Kasumi-1 (cell line): ENCODE data around the gene ZNF136.
A peak's percentile ranks its signal among the peaks of the same experiment; 100 is the strongest.

Source experiments
- DNase-seq, 2 experiments: peaks; one replicate each; lab custom pipeline; 2025; lab: John Stamatoyannopoulos, UW

Gene ZNF136

GRCh38 chr19:12162882-12163806 lies at the start of gene ZNF136:
Gene ZNF136 (plus strand): TSS chr19:12163096. CDS start chr19:12163204, 108 bp downstream.
- peak; percentile 96 for DNase-seq

GRCh38 chr19:12113121-12113520 lies 49.8 kb upstream of the ZNF136 start:
- DNase-seq: no peak

GRCh38 chr19:12117201-12117970 lies 45.5 kb upstream of the ZNF136 start:
- no peak for DNase-seq

DNA sequence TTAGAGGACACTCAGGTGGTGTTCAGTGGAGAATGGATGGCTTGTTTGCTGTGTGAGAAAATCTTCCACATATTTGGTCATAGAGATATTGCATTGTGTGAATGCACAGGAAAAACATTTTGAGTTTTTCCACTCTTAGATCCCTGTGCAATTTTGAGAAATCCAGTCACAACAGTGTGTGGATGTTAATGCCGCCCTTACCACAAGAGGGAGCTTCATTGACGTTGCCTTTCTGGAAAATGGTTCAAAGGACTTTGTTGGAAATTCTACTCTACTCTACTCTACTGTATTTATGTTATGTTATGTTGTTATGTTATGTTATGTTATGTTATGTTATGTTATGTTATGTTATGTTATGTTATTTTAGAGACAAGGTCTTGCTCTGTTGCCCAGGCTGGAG lies 36.2 kb upstream of the ZNF136 start:
- peak; percentile 4 to 19 for DNase-seq

DNA sequence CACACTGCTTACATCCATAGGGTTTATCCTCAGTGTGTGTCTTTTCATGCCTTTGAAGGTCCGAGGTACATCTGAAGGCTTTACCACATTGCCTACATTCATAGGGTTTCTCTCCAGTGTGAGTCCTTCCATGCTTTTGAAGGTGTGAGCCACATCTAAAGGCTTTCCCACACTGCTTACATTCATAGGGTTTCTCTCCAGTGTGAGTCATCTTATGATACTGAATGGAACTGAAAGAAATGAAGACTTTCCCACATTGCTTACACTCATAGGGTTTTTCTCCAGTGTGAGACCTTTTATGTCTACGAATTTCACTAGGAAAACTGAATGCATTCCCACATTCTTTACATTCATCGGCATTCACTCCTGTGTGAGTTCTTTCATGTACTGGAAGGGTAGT lies 29.8 kb upstream of the ZNF136 start:
- no peak for DNase-seq

DNA sequence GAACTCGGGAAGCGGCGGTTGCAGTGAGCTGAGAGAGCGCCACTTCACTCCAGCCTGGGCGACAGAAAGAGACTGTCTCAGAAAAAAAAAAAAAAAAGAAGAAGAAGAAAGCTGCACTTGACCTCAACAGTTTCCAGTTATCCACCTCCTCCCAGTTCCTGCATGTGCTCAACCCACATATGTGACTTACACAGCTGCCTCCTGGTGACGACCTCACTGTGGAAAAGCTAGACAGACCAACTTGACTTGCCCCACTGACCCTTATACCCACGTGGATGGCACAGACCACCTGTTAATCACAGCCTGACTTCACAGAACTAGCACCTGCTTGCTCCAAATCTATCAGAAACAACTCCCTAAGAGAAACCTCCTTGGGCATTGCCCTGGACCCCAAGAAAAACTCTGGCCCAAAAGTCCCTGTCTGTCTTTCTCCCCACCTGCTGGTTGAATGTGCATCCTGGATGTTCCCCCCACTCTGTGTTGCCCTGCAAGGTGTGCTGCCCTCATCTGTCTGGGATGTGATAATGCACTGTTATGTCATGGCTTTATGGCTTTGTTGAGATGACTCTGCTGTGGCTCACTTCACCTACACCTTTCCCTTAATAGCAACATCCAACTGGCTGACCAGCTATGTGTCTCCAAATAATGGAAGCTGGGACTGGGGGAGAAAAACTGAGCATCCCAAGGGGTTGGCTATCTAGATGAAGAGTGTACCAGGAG lies 25.5 kb upstream of the ZNF136 start:
- peak; percentile 7 to 23 for DNase-seq

- no peak for DNase-seq
These were observed 23.6 kb upstream of the ZNF136 start for GRCh38 chr19:12139269-12139668.

- DNase-seq: peak; percentile 13 to 15
These were observed 22.9 kb upstream of the ZNF136 start, which contains the start of gene ZNF20 for GRCh38 chr19:12139885-12140544. Gene ZNF20 (minus strand): TSS chr19:12140350. CDS start chr19:12140182, 168 bp downstream.

DNA sequence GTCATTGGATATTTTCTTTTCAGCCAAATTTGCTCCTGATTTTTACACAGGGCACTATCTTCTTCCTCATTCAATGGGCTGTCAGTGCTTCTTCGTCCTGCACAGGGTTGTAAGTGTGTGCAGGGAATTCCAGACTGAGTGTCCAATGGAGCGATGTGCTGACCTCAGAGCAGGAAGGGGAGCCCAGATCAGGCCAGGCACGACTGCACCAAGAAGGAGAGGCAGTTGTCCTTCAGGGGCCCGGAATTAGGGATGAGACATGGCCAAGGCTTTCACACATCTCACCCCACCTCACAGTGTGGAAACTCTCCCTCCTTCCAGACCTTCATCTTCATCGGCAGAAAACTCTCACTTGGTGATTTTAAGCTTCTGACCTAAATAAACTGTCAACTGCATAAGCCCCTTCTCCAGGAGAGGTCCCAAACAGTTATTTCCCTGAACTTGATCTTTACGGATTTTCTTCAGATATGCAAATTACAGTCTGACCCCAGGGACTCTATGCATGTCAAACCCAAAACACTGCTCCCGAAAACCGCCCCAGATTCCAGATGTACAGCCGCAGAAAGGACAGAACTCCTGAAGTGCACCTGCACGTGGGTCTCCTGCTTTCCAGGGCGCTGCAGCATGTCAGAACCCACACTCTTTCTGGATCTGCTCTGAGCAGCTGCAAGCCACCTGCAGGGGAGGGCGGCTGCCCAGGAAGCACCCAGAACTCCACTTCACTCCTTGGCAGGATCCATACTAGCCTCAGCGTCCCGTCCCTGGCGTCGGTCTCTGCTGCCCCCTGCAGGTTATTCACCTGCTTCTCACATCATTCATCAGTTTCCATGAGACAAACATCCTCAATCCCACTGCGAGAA lies 22.1 kb upstream of the ZNF136 start:
- DNase-seq: peak; percentile 54 to 66

DNA sequence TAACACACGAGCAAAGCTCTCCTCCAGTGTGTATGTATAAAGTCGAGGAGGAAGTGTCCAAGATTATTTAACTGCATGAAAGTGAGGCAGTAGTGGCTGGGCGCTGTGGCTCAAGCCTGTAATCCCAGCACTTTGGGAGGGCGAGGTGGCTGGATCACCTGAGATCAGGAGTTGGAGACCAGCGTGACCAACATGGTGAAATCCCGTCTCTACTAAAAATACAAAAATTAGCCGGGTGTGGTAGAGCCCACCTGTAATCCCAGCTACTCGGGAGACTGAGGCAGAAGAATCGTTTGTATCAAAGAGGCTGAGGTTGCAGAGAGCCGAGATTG lies 21.5 kb upstream of the ZNF136 start:
- no peak for DNase-seq

GRCh38 chr19:12145348-12145747 lies 17.5 kb upstream of the ZNF136 start:
- no peak for DNase-seq

GRCh38 chr19:12155324-12155860 lies 7.5 kb upstream of the ZNF136 start:
- DNase-seq: no peak

- no peak for DNase-seq
These were observed 6.5 kb upstream of the ZNF136 start, which contains the start of gene ZNF625 for GRCh38 chr19:12156223-12157058. Gene ZNF625 (minus strand): TSS chr19:12156734. CDS start chr19:12156558, 176 bp downstream.

DNA sequence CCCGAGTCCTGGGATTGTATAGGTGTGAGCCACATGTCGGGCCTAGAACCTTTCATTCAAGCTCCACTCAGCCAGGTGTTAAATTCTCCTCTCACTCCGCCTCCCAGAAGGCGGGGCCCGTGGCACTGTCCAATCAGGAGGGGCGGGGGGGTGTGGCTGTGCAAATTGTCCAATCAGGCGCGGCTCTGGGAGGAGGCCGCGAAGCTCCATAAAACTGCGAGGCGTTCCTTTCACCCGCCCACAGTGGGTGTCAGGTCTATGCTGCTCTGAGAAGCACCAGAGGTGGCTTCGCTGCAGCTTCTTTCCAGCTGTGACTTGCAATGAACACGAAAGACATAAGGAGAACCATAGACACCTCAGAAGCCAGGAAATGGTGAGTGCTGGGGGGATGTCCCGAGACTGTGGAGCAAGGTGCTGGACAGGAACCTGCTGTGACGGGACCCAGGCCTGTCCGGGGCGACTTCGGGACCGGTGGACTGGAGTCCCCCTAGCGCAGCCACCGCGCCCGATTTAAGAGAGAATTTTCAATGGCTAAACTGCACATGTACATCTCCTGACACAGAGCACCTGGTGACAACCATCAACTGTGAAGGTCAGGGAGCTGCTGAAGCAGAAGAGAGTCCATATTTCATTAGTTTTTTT lies 3.0 kb upstream of the ZNF136 start:
- DNase-seq: no peak

- no peak for DNase-seq
These were observed 399 bp upstream of the ZNF136 start for GRCh38 chr19:12162513-12162881.

GRCh38 chr19:12163826-12164225 lies 930 bp downstream of the ZNF136 start:
- peak; percentile 13 to 43 for DNase-seq

DNA sequence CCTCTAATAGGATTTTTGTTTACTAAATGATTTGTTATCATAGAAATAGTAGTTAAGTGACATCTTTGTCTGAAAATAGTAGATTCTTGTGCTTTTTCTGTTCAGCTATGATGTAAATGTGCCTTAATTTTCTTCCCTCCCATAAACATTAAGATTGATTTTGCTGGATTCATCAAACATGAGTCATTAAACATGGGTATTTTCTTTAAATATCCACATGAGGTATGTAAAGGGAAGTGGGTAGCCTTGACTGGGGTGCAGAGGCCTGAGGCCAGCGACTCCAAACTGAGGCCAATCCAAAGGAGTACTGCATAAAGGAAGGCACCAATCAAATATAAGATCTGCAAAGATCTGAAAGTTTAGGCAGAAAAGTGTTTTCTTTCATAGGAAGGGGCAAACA lies 3.7 kb downstream of the ZNF136 start:
- DNase-seq: no peak

GRCh38 chr19:12180377-12180776 lies 17.5 kb downstream of the ZNF136 start:
- DNase-seq: no peak

GRCh38 chr19:12187625-12188024 lies 24.7 kb downstream of the ZNF136 start:
- DNase-seq: no peak
